HG03039 (cell line): ENCODE results near the gene B3GALT5.

Experiments
- ATAC-seq: cut with Tn5 transposase; IDR thresholded peaks from one replicate; pipeline ENCODE4 v1.9.1; 2021; ENCODE audit warnings: mild to moderate bottlenecking, moderate library complexity; ENCODE audit not compliant: unreplicated experiment

B3GALT5 gene

DNA sequence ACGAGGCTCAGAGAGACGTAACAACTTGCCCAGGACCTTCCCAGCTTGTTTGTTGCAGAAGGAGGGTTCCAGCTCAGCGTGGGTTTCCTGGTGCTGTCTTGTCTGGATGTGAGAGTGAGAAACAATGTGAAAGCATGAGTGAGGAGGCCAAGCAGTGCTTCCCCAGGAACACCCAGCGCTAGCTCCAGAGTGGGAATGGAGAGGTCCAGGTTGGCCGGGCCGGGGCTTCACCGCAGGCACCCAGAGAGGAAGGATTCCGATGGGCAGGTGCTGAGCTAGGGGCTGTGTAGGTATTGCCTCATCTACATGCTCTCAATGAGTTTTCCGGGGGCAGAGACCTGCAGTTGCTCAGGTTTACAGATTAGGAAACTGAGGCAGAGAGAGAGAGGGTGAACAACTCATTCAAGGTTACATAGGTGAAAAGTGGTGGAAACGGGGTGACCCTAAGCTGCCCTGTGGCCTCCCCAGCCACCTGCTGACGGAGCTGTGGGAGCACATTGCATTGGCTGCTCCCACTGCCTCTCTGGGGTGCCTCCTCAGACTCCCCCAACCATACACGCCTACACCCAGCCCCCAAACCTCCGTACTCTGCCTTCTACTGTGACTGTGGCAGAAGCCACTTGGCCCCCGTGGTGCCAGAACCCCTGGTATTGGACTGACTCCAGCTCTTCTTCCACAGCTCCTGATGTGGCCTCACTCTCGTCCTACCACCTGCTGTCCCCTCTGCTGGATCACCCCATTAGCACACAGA is 51.2 kb downstream of the B3GALT5 start:
- ATAC-seq: no peak

DNA sequence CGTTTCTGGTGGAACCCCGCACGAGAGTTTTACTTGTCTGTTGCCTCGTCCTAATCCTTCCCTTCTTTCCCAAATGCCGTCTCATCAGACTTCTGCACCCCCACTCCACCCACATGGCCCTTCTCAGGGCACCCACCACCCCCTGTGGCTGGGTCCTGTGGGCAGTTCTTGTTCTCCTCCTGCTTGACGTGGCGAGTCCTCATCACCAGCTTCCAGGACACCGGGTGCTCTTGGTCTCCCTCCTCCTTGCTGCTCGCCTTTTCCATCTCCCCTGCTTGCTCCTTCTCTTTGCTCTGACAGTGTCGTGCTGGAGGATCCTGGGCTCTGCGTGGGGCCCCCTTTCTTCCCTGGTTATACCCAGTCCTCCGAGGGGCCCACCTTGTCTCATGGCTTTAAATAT is 51.8 kb downstream of the B3GALT5 start:
- ATAC-seq: no peak

DNA sequence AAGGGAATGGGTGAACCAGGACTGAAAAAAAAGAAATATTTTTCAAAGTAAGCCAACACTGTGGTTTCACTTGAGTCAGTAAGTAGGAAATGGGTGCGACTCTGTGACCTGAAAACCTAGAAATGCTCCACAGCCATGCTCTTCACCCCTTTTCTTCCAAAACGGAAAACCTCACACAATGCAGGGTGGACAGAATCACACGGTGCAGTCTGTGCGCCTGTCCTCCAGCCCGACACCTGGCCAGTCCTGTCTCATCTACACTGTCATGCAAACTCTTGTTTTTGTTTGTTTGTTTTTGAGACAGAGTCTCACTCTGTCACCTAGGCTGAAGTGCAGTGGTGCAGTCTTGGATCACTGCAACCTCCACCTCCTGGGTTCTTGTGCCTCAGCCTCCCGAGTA is 53.3 kb downstream of the B3GALT5 start:
- no peak for ATAC-seq

DNA sequence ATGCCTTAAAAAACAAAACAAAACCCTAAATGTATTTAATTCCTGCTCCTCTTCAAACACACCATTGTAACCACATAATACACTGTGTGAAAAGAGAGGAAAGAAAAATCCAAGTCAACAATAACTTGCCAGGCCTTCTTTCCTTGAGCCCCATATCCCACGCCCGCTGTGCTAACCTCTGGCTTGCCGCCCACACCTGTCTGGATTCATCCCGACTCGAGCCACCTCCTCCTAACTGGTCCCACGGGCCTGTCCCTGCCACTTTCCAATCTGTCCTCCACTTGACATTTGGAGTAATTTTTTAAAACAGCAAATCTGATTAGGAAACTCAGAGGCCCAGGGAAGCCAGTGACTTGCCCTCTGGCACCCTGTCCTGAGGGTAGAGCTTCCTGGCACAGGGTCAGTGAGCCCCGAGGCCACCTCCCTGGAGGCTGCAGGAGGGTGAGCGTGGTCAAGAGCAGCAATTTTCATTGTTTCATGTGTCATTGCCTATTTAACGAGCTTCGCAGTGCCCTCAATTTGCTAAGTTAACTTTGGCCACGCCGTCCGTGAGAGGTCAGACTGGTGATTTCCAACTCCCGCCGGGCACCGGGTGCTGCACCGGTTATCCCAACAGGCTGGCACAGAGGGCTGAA is 54.1 kb downstream of the B3GALT5 start:
- no peak for ATAC-seq

DNA sequence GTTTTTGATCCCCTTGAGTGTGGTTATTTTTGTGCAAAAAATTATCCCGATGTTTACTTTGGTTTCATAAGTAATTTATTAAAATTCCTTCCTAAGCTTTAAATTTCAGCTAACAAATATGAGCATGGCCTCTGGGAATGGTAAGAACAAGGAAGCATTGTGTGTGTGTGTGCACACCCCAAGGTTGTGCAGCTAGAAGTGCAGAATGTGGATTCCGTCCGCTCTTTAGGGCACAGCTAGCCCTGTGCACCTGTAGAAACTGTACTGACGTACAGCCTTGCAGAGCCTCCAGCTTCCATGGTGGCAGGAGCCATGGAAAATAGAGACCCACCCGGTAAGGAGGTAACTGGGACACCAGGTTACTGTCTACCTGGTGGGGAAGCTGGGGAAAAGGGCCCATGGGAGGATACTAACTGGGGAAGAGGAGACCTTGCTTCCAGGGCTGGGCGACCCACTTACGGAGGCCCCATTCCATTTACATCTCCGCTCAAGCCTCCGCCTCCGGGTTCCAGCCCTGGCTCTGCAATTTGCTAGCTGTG is 54.7 kb downstream of the B3GALT5 start:
- ATAC-seq: no peak

DNA sequence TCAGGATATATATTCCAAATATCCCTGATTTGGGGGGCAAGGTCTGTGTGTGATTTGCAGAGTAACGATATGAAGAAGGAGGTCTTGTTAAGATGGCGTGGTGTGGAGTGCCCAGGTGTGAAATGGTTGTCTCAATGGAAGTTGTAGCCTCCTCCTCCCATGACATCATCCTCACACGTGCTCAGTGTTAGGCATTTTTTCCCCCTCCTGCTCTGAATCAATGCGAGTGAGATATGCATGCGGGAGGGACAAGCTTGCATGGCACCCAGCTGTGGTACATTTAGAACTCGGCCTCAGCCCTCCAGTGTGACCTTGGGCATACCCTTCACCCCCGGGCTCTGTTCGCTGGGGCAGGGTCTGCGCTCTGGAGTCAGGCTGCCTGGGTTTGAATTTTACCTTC is 55.6 kb downstream of the B3GALT5 start:
- ATAC-seq: no peak

DNA sequence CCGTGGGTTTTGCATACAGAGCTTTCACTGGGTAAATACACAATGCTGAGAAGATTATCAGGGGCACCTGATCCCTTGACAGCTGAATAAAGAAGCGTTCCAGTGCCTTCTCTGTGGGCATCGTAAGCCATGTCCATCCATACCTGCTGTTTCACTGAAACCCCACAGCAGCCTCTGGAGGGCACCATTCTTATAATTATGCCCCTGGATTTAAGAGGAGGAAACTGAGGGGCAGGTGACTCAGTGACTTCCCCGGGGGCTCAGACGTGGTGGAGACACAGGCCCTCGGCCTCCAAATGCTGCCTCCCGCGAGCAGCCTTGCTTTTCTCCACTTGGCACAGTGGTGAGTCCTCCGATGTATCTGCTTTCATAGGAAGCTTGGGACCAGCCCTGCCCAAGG is 56.7 kb downstream of the B3GALT5 start:
- no peak for ATAC-seq

DNA sequence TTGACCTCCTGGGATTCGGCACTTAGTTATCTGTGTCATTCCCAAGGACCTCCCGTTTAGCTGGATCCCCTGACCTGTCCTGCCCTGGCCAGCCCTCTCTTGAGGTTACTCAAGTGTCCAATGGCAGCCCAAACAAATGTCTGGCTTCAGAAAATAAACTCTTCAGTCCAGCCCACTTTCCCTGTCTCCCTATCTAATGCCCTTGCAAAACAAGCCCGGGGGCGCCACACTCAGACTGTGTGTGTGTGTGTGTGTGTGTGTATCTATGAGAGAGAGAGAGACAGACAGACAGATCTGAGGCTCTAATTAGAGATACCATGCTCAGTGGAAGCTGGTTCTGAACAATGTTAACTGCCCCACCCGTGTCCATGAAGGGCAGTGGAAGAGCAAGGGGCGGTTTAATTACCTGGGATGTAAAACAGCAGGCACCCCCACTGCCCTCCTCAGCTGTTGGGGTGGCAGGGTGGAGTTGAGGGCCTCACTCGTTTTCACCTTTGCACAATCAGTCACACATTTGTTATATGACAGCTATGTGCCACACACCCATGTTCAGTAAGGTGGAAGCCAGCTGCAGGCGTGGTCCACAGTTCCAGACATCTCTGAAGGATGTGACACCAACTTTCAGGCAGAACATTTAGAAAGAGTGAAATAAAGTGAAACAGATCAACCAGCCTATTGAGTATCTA is 57.4 kb downstream of the B3GALT5 start:
- no peak for ATAC-seq

DNA sequence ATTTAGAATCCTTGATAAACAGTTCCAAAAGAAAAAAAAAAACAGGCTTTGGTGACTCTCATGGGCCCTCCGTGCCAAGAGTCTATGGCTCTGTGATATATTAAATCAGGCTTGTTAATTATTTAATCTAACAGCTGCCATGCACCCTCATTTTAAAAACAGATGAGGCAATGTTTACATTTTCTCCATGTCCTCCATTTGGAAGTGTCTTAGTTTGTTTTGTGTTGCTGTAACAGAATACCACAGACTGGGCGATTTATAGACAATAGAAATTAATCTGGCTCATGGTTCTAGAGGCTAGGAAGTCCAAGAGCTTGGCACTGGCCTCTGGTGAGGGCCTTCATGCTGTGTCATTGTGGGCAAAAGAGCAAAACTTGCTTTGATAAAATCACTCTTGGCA is 58.0 kb downstream of the B3GALT5 start:
- ATAC-seq: no peak

DNA sequence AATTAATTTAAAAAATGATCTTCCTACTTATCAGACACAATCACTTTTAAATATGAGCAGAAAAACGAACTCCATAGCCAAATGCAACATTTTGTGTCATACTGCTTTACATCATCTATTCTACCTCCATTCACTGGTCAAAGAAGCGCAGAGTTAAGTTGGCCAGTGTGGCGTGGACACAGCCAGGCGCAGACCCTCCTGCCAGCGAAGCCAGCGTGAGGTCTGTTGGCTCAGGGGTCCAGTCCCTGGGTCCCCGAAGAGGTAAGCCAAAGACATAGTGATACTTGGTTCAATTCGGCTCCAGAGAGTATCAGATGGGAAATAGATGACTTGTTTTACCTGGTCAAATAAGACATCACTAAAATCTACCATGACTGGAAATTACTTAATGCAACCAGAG is 59.2 kb downstream of the B3GALT5 start:
- no peak for ATAC-seq

DNA sequence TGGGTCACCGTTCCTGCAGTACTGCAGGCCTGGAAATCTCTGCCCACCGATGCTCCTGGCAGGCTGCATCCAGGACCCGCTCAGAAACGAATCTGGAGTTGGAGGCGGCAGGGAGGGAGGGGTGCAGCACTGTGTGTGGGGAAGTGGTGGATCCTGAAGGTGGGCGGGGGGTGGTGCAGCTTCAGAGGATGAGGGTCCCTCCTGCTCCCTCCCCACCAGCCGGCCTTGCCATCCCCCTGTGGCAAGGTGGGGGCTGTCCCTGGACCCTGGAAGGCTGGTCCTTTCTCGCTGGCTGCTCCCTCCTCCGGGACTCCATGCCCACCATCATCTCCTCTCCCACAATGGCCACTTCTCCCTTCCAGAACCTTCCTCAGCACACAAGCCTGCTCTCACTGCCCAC is 60.4 kb downstream of the B3GALT5 start:
- ATAC-seq: no peak

DNA sequence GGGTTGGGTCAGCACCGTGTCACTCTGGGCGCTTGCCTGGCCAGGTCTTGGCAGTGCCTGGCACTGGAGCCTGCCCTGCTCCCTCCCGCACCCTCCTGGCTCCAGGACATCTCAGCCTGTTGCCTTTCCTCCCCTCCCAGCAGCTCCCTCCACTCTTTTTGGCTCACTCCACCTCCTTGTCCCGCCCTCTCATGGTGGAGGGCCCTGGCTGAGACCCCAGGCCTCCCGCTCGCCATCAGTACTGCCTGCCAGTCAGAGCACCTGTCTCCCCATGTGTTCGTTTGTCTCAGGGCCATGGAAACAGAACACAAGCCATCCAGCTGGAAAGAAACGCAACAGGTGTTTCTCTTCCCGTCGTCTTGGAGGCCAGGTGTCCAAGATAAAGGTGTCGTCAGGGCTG is 61.0 kb downstream of the B3GALT5 start:
- ATAC-seq: no peak

DNA sequence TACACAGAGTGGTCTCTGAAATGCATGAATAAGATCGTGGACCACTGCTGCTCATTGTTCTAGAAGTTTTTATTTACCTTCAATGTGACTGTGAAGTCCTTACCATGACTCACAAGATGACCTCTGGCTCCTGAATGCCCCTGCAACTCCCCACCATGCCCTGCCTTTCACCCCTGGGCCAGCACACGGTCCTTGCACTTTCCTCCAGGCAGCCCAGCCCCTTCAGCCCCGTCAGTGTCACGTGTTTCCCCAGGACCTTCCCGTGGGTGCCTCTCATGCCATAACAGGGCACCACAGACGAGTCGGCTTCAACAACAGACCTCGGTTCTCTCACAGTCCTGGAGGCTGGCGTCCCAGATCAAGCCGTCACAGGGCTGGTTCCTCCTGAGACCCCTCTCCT is 62.1 kb downstream of the B3GALT5 start:
- ATAC-seq: no peak

DNA sequence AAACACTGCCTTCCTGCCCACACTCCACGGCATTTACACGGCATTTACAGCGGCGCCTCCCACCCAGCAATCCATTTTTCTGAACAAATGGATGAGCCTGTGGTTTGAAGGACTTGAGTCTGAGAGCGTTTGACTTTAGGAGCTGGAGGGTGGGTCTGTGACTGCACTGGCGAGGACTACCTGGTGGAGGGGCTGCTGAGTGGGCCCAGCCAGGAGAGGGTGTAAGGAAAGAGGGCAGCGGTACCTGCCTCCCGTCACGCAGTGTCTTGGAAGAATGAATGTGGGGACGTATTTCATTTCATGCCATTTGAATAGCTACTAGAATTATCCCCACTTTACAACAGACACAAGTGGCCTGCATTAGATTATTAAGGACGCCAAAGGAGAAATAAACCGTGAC is 62.9 kb downstream of the B3GALT5 start:
- no peak for ATAC-seq

DNA sequence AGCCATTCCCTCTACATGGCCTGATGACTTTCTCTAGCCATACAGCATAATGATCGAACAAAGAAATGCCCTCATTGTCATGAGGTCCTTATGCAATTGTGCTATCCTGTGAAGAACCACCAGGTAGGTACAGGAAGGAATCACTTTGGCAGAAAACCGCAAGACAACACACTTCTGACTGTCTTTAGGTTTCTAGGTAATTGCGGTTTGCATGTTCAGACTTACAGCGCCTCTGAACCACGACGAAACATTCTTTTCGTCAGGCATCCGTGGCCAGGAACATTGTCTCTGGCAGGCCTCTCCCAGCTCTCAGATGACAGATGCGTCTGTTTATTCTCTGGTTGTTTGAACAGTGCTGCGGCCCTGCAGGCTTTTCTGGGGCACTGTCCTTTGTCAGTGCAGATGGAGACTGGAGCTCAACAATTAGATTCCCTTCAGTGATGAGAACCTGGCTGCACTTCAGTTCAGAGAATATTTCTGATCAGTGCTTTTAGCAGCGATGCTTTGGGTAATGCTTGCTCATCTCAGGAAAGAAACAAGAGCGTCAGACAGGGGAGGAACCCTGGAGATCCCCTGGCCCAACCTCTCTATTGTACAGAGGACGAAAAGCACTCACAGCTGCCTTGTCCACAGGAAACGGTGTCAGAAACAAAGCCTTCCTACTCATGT is 63.4 kb downstream of the B3GALT5 start:
- no peak for ATAC-seq

DNA sequence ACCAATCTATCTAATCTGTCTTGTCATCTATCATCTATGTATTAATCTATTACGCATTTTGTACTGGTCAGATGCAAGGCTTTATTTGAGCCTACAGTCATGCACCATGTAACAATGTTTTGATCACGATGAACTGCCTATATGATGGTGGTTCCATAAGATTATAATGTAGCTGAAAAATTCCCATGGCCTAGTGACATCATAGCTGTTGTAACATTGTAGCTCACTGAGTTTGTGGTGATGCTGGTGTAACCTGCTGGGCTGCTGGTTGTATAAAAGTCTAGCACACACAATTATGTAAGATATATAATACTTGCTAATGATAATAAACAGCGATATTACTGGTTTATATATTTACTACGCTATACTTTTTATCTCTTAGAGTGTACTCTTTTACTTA is 67.5 kb downstream of the B3GALT5 start:
- ATAC-seq: no peak

DNA sequence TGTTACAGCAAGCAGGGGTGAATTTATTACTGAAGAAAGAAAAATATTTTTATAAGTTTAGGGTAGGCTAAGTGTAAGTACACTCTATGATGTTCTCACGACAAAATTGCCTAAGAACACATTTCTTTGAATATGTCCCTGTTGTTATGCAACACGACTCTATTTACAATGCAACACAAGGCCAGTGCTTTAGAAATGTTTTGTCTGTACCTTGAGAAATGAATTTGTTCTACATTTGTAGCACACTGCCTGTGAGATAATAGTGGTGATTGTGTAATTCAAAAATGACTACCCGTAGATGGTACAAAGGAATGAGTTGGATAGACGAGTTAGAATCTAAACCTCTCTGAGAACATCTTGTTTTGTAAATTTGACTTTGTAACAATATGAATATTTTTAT is 68.5 kb downstream of the B3GALT5 start:
- ATAC-seq: no peak

DNA sequence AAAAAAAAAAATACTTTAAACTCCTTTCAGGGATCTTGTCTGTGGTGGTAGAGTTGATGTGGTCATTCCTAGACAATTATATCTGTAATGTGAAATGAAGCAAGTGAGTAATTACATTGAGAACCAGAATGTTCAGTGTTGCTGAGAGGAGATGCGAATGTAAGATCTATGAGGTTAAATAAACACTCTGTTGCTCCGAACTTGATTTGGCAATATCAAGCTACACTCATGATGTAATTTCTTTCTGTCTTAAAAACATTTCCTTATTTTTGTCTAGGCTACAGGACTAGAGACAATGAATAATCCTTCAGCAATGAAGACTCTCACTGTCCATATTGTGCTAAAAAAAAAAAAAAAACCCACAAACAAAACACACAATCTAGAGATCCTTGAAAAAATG is 69.1 kb downstream of the B3GALT5 start:
- ATAC-seq: no peak

DNA sequence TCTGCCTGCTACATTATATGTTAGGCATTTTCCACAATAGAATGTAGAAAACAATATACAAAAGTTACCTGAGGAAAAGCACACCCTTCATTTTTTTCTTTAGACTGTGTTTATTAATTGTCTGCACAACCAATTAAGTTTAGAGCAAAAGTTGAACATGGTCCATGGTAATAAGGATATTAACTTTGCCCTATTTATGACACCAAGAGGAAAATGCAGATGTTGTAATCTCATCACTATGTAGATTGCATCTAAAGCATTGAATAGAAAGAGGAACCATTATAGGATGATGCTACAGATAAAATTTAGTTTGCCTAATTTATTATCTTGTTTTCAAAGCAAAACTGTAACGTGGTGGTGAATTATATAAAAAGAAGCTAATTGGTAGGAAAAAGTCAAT is 72.5 kb downstream of the B3GALT5 start:
- no peak for ATAC-seq

DNA sequence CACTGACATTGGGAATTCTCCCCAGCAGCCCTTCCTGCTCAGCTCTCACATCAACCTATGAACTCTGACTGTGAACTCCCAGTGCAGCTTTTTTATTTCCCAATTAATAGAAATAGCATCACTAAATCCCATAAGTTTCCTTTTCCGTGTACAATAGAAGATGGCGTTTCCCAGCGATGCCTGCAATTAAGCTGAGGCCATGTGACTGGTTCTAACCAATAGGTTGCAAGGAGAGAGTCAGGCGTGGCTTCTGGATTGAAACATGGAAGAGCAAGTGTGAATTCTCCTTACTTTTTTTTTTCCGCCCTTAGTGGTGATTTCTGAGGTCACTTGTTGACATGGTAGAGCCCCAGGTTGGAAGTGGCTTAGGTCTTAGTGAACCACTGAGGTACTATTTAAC is 73.3 kb downstream of the B3GALT5 start:
- ATAC-seq: no peak

DNA sequence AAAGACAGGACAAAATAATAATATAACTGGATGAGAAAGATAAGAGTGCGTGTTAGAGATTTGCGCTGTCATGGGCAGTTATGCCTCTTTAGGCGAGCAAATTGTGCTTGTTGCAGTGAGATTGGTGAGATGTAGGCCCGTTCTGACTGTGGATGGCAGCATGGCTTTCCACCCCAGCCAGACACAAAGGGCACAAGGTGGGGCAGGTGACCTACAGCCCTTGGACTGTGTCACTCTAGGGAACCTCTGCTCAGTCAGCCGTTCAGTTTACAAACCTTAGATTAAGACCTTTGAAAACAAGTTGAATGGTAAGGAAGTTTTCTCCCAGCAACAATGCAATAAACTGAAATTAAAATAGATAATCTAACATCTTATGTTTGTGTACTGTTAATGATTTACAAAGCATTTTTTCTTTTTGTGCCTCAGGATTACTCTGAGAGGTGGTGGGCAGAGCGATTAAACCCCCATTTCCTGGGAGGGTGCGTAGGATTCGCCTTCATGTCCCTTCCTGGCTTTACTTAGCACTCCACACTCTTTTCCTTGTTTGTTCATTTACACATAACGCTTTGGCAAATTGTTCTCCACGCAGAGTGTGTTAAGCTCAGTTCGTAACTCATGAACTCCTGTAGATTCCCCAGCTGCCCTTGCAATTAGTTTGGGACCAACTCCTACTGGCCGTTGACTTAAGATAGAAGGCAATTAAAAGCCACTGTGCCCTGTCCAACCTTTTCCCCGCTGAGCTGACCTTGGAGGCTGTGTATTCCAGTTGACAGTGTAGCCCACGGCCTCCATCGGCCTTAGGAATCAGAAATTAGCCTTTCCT is 74.1 kb downstream of the B3GALT5 start:
- ATAC-seq: no peak
